Activated T-cell treated with anti-CD3 and anti-CD28 coated beads, Interleukin-2, amount 50 U/mL, for 1 hour (primary cell): ENCODE results near the gene LNP1.

Experiments
- DNase-seq: peaks from one replicate; pipeline ENCODE4 v3.0.0-alpha.2; 2020

The LNP1 gene

GRCh38 chr3:100483529-100483928 is 82.2 kb downstream of the LNP1 start:
- DNase-seq = no peak

GRCh38 chr3:100486808-100487207 is 85.5 kb downstream of the LNP1 start:
- no peak for DNase-seq

GRCh38 chr3:100489118-100489517 is 87.8 kb downstream of the LNP1 start:
- no peak for DNase-seq

- peak; percentile 78 for DNase-seq
Observed at GRCh38 chr3:100492059-100493006, 91.0 kb downstream of the LNP1 start, which contains the start of gene TMEM45A. Gene TMEM45A (plus strand): TSS chr3:100492619. CDS start chr3:100555212, 62,593 bp downstream.

GRCh38 chr3:100496711-100497261 is 95.4 kb downstream of the LNP1 start:
- no peak for DNase-seq

GRCh38 chr3:100499651-100500050 is 98.3 kb downstream of the LNP1 start:
- DNase-seq = no peak

- DNase-seq = no peak
Observed at GRCh38 chr3:100500320-100500880, 99.1 kb downstream of the LNP1 start.

- DNase-seq = no peak
Observed at GRCh38 chr3:100503448-100503847, 102.1 kb downstream of the LNP1 start.
